GM11168 (cell line): Measurements from ENCODE around the gene MRPL2.
"Not testable (repeated sequence)": the region's sequence is repeated elsewhere in the genome, so short reads cannot be mapped to it uniquely, and the experiment has no call there.

Experiments
- in situ Hi-C: fragments of 300-500 bp; cut with MboI; formaldehyde crosslinking; loops from one replicate; pipeline ENCODE4 v1.12.0; 2022; ENCODE audit warnings: low sequenced_read_pairs; ENCODE audit not compliant: unreplicated experiment

The MRPL2 gene

GRCh38 chr6:43082806-43083655 is 23.8 kb upstream of the MRPL2 start:
- in situ Hi-C loops: no loop called here

GRCh38 chr6:43081922-43082321 is 22.7 kb upstream of the MRPL2 start:
- in situ Hi-C loops: not testable (repeated sequence)

GRCh38 chr6:43081043-43081442 is 21.8 kb upstream of the MRPL2 start:
- in situ Hi-C loops: no loop called here

GRCh38 chr6:43078691-43079090 is 19.5 kb upstream of the MRPL2 start:
- in situ Hi-C loops: no loop called here

GRCh38 chr6:43077981-43078511 is 18.8 kb upstream of the MRPL2 start:
- in situ Hi-C loops: no loop called here

GRCh38 chr6:43077333-43077809 is 18.1 kb upstream of the MRPL2 start:
- in situ Hi-C loops: no loop called here

GRCh38 chr6:43076464-43077332 is 17.5 kb upstream of the MRPL2 start:
- in situ Hi-C loops: no loop called here

GRCh38 chr6:43075670-43076463 is 16.6 kb upstream of the MRPL2 start, which contains the start of gene PTK7:
PTK7 (plus strand) TSS chr6:43076314; CDS start chr6:43076489, 175 bp downstream.
- in situ Hi-C loops: no loop called here

- in situ Hi-C loops: no loop called here
Observed at GRCh38 chr6:43074847-43075669, 15.8 kb upstream of the MRPL2 start.

GRCh38 chr6:43070028-43070632 is 10.9 kb upstream of the MRPL2 start:
- in situ Hi-C loops: no loop called here

- in situ Hi-C loops: no loop called here
Observed at GRCh38 chr6:43062818-43063217, 3.6 kb upstream of the MRPL2 start.

- in situ Hi-C loops: no loop called here
Observed at GRCh38 chr6:43061861-43062260, 2.6 kb upstream of the MRPL2 start.

GRCh38 chr6:43060755-43061633 is 1.8 kb upstream of the MRPL2 start:
- in situ Hi-C loops: no loop called here

- in situ Hi-C loops: no loop called here
Observed at GRCh38 chr6:43060034-43060754, 960 bp upstream of the MRPL2 start.

- in situ Hi-C loops: no loop called here
Observed at GRCh38 chr6:43058531-43058930, 703 bp downstream of the MRPL2 start.

GRCh38 chr6:43055966-43056365 is 3.3 kb downstream of the MRPL2 start:
- in situ Hi-C loops: no loop called here
